Measurements from ENCODE around the gene ENKUR. TPM values are rescaled to one million over a fixed set of nuclear protein-coding genes. Genes with fewer than 3 reads are reported as not detected.
"Not testable (repeated sequence)": the region's sequence is repeated elsewhere in the genome, so short reads cannot be mapped to it uniquely, and the experiment has no call there.

The ENKUR gene
- total RNA-seq, 1 donor from 2014 or later: 0.39 TPM

DNA sequence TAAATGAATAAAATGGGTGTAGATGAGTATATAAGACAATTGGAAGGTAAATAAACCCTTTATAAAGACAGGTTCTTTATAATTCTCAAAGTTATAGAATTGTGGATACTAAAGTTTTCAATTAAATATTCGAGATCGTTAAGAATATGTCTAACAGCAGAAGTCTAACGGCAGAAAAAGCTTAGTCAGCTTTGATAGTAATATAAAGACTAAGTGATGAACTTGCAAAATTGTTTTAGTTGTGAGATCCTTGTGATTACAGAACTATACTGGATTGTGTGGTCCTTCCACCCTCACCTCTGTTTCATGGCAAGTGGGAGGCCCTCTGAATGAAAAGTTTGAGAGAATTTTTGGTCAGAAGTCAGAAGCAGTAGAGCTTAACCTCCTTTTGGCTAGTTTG lies 2.7 kb upstream of the ENKUR start:
- DNase-seq: no peak

DNA sequence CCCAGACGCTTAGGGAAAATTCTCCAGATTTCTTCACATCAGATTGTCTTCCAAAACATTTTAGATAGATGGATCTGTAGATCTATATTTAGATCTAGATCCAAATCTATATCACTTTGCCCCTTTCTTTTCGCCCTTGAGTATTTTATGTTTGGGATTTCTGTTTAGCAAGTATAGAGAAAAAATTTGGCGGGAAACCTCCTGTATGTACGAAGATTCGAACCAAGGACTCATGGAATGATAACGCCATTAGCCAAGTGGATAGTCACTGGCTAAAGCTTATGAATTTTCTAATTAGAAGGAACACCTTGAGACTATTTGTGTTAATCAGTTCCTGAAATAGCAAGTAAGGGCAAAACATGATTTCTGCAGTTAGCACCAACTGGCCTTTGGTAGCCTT lies 1.7 kb upstream of the ENKUR start:
- no peak for DNase-seq

DNA sequence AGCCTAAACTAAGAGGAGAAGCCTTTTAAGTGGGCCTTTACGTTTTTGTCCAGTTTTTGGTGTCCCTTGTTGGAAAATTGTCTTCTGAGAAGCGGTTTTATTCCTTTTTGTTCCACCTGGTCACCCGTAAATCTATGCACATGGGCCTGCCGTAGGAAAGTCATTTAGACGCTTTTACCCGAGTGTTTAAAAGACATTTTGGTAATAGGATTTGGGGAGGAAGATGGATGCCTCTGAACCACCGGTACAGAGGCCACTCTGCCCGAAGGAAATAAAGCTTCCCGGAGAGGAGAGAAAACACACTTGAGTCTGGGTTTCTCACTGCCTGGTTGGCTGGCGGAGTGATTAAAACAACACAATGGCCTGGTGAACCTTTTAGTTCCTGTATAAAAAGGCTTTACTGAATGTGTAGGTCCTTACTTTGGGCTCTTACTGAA lies 1.2 kb upstream of the ENKUR start:
- peak; percentile 87 for DNase-seq

DNA sequence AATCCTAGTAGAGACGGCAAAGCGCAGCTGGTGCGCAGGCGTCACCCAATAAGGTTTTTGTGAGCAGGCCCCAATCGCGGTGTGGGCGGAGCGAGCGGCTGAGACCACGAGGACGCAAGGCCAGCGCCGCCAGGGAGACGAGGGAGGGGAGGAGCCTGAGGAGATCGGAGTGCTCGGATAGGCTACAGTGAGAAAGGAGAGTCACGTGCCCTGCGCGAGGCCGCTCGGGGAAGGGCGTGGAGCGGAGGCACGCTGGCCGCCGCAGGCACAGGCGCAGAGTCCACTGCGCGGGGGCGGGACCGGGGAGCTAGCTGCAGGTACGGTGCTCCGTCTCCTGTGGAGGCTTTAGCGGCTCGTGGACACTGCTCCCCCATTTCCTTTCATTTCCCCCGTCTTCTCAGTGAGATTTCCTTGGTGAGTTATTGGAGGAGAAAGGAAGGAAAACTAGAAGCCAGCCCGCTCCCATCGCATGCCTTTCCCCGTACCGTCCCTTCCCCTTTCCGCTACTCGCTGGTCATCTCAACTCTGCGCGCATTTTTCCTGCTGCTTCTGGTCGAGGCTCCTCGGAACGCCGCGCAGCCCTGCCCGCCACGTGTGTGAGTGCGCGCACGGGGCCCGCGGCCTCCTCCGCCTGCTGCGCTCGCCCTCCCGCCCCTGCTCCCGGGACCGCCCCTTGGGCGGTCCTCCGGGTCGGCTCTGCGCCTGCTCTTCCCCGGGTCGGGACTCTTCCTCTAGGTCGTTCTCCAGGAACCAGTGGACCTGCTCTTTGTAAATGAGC lies 607 bp upstream of the ENKUR start, which contains the start of gene THNSL1:
THNSL1 (plus strand) TSS at position 237 of the 778 bp plus-strand sequence. CDS start 6,612 bp downstream, outside the sequence.
- DNase-seq: peak; percentile 99

DNA sequence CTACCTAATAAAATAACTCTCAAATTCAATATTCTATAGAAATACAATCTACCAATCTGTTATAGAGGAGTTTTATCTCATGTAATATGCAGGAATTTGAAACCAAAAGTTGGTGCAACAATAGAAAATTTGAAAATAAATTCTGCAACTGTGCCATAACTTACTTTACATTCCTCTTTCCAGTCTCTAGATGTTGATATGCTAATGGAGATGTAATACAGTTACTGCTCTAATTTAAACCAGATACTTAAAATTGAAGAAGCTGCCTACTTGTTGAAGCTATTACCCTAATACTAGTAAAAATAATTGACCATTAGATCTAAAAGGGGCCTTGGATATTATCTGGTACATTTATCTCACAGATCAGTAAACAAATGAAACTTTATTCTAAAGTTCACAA lies 1.4 kb downstream of the ENKUR start:
- no peak for DNase-seq

DNA sequence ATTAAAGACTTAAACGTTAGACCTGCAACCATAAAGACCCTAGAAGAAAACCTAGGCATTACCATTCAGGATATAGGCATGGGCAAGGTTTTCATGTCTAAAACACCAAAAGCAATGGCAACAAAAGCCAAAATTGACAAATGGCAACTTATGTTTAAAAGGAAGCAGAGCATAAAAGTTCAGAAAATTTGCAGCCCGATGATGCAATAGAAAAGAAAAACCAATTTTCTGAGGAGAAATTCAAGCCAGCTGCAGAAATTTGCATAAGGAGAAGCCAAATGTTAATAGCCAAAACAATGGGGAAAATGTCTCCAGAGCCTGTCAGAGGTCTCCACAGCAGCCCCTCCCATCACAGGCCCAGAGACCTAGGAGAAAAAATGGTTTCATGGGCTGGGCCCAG lies 4.4 kb downstream of the ENKUR start:
- DNase-seq: not testable (repeated sequence)

DNA sequence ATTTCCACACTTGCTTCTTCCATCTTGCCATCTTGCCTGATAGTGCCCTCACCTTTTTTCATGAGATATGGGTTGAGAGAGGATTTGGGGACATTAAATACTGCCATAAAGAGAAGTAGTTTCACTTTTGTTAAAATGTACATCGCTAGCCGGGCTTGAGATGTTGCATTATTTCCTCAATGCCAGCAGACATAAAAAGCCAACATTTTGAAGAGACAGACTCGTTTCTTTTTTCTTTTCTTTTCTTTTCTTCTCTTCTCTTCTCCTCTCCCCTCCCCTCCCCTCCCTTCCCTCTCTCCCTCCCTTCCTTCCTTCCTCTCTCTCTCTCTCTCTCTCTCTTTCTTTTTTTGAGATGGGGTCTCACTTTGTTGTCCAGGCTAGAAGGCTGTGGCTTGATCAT lies 17.9 kb downstream of the ENKUR start:
- no peak for DNase-seq

DNA sequence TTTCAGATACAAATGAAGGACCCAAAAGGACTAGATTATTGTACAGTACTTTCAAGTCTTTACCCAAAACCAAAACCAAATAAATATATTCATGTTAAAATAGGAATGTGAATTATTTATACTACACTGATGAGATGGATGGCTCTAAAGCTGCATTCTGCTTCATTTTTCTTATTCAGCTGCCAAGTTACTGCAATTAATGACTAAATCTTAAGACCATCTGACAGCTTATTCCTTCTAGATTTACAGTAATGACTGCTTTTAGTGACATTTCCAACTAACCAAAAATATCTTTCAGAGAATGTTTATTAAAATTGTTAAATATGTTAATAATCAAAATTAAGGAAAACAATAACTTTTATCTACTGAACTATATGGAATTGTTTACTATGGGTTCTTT lies 20.9 kb downstream of the ENKUR start:
- no peak for DNase-seq

DNA sequence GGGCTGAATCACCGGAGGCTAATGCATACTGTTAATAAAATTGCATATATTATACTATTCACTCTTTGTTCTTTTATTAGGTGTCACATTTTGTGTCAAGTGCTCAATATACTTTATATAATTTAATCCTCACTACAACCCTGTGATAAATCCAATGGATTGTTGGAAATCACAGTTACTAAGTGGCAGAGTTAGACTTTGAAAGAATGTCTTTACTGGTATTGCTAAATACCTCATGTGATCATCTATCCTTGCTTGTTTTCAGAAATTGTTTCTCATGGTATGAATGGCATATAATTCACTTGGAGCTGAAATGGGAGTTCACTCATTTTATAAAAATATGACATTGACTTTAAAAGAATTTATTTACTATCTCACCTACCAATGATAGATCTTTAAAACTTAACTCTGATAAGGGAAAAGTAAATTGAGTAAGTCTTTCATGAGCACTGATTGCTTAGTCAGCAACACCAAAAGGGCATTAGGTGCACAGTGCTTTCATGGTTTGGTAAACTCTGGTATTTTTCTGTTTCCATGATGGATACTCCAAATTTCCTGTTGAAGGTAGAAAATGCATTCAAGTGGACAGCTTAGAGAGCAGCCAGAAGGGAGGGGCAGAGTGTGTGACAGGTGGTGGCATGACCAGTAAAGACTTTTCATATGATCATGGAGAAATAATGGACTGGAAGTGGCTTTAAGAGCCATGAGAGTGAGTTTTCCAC lies 22.6 kb downstream of the ENKUR start:
- no peak for DNase-seq

DNA sequence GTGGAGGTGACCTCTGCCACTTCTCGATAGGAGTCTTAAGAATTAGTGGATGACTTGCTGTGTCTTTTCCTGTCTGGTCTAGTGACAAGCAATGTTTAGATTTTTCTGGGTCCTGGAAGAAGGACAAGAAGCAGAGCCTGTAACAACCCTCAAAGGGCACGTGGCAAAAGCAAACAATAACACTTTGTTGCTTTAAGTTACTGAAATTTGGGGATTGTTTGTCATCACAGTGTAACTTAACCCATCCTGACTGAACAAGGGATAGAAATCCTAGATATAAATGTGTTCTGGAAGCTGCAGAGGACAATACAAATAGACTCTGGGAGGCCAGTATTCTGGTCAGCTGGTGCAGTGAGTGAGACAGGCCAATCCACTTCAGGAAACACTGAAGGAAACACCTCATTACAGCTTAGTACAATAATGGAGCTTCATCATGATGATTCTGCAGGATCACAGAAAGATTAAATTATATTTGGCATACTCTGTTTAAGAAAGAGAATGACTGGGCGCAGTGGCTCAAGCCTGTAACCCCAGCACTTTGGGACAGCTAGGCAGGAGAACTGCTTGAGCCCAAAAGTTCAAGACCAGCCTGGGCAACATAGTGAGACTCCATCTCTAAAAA lies 23.3 kb downstream of the ENKUR start:
- no peak for DNase-seq

DNA sequence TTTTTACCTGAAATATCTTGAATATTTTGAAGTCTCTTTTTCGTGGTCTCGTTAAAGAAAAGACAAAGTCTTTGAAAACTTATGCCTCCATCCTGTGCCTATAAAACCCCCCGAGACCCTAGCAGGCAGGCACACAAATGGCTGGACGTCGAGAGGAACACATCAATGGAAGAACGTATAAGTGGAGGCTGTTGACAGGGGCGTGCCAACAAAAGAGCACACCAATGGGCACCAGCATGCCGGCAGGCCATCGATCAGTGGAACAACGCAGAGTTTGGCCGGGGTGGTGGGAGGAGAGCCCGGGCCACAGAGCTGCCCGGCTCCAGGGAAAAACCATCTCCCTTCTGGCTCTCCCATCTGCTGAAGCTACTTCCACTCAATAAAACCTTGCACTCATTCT lies 24.7 kb downstream of the ENKUR start:
- DNase-seq: no peak

DNA sequence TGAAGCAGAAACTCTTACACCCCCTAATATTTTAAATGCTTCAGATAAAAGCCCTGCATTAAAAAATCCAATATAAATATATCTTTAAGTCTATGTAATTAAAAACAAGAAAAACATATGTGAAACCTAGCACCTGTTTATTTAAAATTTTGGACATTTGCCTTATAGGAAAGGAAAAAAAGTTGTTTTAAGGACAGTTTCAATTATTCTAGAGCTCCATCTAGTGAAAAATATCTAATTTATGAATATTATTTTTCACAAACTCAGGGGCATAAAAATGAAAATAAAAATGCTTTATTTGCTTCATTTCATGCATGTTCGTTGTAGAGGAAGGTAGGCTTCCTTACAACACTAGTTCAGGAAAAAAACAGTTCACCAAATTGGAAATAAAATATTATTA lies 26.1 kb downstream of the ENKUR start:
- no peak for DNase-seq

DNA sequence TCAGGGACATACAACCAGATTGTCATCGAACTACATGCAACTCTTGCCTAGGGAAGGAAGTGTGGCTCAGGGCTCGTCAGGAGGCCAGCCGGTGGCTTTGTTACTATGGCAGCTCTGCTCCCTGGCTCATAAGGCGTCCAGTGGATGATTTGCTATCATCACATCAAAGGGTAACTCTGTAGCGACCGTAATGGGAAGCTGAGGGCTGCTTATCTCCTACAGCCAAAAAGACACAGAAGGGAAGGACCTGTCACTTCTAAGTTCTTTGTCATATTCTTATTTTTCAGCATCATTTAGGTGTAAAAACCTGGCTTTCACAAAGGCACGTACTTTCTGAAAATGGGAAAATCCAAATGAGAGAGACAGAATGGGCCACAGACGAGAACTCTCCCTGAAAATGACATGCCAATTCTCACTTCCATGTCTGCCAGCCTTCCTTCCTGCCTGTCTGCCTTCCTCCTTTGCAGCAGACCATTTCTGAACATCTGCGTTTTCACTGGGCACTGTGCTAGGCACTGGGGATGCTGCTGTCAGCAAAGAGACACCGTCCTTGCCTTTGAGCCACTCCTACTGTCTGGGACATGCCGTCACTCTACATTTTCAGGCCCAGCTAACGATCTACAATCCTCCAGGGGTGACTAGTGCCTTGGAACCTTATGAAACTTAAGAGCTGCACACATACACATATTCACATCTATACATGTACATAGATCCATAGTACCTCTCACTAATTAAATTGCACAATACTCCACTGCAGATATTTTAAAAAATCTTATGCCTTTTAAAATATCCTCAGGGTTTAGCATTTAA lies 26.9 kb downstream of the ENKUR start:
- no peak for DNase-seq

DNA sequence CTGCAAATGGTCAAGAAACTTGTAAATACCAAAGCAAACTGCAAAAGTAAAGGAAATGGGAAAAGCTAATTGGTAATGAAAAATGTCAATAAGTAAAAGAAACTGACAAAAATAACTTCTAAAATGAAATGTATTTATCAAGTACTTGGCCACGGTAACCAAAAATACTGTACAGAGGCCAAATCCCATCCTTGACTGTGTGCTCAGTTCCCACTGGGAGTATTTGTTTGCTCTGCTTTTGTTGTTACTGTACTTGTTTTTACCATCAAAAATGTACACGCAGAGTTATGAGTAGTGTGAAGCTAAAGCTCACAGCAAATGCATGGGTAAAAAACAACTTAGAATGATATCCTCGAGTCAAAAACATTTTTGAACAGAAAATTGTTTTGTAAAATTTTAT lies 31.1 kb downstream of the ENKUR start:
- DNase-seq: peak; percentile 25

DNA sequence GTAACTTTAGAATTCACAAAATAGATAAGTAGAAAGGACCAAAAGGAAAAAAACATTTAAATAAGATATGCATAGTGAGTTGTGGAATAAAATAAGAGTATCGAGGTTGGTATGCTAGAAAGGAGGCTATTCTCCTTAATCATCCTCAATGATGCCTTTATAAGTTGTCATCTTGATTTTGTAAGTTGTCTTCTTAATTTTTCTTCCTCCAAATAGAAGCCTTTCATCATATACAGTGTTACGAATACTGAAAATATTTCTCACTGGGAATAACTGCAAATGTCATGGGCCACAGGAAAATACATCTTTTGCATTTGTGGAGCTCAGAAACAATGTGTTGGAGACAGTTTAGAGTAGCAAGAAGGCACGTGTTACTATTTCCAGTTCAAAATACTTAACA lies 32.0 kb downstream of the ENKUR start:
- no peak for DNase-seq

DNA sequence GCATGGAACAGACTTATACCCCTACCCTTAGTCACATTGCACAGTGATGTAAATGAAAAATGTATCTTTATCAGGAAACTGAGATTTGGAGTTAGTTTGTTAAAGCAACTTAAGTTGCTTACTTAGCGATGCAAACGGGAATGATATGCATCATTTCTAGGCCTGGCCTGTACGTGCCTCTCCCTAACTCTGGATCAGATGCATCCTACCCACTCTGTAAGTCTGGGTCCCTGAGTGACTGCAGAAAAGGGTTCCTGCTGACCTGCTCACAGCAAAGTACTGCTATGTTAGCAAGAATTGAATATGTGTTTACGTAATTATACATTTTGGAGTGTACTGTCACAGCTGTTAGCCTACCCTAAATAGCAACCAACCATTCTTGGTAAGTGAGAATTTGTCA lies 32.8 kb downstream of the ENKUR start:
- DNase-seq: no peak

DNA sequence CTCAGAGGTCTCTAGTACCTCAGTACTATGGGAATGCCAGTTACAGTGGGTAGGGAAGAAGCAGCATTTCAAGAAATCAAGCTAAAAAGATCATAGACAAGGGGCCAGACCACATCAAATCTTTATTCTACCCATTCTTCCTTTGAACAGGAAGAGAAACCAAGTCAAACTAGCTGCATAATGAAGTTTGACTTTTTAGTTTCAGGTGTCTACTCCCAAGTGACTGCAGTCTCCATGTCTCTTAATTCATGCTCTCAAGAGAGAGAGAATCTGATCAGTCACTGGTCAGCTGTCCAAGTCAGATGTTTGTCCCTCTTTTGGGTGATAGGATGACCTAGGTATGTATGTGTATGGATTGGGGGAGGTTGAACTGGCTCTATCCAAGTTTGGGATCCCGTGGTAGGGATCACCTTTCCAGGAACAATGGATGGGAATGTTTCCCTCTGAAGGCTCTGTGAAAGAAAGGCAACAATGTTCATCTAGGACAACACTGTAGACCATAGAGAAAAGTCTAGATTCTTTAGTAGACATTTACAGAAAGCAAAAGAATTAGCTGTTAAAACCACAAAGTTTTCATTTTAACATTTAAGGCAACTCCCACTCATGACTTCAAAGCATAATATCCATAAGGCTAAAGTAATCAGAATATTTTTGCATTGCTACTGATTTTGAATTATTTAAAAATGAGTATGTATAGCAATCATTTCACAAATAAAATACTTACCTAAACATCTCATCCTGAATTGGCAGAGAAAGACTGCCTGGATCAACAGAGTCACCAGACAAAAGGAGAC lies 33.4 kb downstream of the ENKUR start:
- DNase-seq: no peak

DNA sequence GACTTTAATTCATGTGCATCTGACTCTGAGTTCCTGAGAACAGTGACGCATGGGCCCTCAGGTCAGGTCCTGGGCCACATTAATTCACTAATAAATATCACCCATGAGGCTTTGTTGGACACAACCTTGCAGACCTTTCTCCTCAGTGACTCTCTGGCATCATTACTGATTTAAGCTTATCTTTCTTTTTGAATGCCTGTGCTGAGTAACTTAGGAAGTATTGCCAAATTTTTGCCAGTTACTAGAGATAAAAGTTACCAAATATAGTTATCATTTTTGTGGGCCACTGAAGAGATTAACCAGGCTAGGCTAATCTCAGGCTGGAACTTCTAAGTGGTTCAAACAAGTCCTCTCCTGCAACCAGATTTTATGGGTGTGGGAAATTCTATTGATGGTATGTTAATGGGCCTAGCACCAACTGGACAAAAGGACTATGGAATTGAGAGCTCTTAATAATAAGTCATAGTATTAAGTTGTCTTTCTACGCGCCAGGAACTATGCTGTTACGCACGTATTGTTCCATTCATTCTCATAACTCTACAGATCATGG lies 34.7 kb downstream of the ENKUR start:
- no peak for DNase-seq

DNA sequence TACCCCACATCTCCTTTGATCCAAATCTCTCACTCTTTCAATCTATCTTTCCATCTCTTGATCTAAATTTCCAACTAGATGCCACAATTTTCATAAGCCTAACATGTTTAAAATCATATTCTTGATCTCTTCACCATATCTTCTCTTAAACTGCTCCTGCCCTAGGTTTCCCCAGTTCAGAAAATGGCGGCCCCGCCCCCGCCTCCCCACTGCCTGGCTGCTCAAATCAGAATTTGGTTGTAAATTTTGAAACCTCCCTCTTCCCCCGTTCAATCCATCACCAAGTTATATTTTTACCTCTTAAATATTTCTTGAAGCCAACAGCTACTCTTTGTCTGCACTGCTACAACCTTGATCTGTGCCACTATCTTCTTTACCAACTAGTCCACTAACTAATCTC lies 36.3 kb downstream of the ENKUR start:
- no peak for DNase-seq

DNA sequence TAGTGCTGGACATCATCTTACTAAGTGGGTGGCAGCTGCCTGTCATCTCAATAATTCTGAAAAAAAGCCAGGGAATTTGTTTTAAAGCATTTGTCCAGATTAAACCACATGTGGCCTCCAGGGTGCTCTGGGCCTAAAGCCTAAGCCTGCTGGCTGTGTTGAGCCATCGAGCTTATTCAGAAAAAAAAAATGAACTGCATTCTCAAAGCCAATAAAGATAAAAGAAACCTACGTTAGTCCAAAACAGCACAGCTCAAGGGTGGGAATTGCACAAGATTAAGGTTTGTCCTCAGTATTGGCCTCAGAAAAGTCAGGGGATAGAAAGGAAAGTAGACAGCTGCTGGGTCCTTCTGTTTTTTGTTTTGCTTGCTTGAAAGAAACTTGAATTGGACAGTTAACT lies 41.0 kb downstream of the ENKUR start:
- peak; percentile 79 for DNase-seq

DNA sequence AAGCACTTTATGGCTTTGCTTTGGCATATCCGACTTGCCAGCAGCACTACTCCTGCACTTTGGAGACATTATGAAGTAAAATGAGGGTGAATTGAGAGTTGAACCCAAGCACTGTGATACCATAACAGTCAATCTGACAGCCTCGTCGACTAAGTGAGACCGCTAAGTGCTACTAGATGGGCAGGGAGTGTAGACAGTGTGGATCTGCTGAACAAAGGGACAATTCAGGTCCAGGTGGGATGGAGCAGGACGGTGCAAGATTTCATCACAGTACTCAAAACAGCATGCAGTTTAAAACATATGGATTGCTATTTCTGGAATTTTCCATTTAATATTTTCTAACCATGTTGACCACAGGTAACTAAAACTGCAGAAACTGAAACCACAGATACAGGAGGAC lies 42.8 kb downstream of the ENKUR start:
- DNase-seq: no peak

Measured in skin of body (tissue), 2 donors.